H1 (cell line): ENCODE measurements around the gene KLF13.

ENCODE experiments used
- ATF3 ChIP-seq: IDR thresholded peaks from 2 replicates; pipeline ENCODE4 v1.6.1; 2011; ENCODE audit warnings: low read depth, mild to moderate bottlenecking, low read length; ENCODE audit not compliant: insufficient read depth
- BRCA1 ChIP-seq: IDR thresholded peaks from 2 replicates; pipeline ENCODE4 v1.6.1; 2012; ENCODE audit warnings: low read depth, low read length, improper control_type of control experiment
- CEBPB ChIP-seq: IDR thresholded peaks from 2 replicates; pipeline ENCODE4 v1.6.1; 2012; ENCODE audit warnings: low read depth, low read length
- CREB1 ChIP-seq: IDR thresholded peaks from 2 replicates; pipeline ENCODE4 v1.6.1; 2012; ENCODE audit warnings: inconsistent platforms
- CTCF ChIP-seq, 3 experiments: IDR thresholded peaks; 1 replicate in 2 of 3; 2 replicates in 1 of 3; pipeline versions ENCODE4 v1.5.1 to v1.6.1; 2011; ENCODE audit warnings: low read length in 3 of 3, mild to moderate bottlenecking in 3 of 3, inconsistent platforms in 2 of 3, low read depth in 1 of 3, moderate library complexity in 1 of 3; ENCODE audit not compliant: insufficient read depth in 1 of 3; ENCODE audit errors: control extremely low read depth in 1 of 3
- EP300 ChIP-seq, 2 experiments: IDR thresholded peaks; 1 replicate in 1 of 2; 2 replicates in 1 of 2; pipeline ENCODE4 v1.6.1; 2011 to 2012; ENCODE audit warnings: low read depth in 2 of 2, low read length in 2 of 2, mild to moderate bottlenecking in 2 of 2, borderline replicate concordance in 1 of 2, inconsistent platforms in 1 of 2, moderate library complexity in 1 of 2
- EZH2 ChIP-seq: fragments of 200-600 bp; sonication (generic); IDR thresholded peaks from 2 replicates; pipeline ENCODE4 v1.7.1; 2012; ENCODE audit warnings: low read depth, mild to moderate bottlenecking, moderate library complexity, low read length, inconsistent platforms; ENCODE audit not compliant: severe bottlenecking
- POLR2A ChIP-seq, 2 experiments: IDR thresholded peaks; 1 replicate in 1 of 2; 2 replicates in 1 of 2; pipeline ENCODE4 v1.6.1; 2011; ENCODE audit warnings: low read depth in 2 of 2, low read length in 2 of 2, mild to moderate bottlenecking in 2 of 2; ENCODE audit errors: control extremely low read depth in 1 of 2
- POLR2AphosphoS5 ChIP-seq: IDR thresholded peaks from 2 replicates; pipeline ENCODE4 v1.6.1; 2011; ENCODE audit warnings: low read depth, low read length
- SIN3A ChIP-seq, 2 experiments: IDR thresholded peaks in 1 of 2; conservative IDR thresholded peaks in 1 of 2; 2 replicates each; pipeline ENCODE4 v1.6.1; 2011 to 2012; ENCODE audit warnings: low read length in 2 of 2, improper control_type of control experiment in 1 of 2, low read depth in 1 of 2, mild to moderate bottlenecking in 1 of 2
- SIRT6 ChIP-seq: IDR thresholded peaks from one replicate; pipeline ENCODE4 v1.7.1; 2012; ENCODE audit warnings: low read length, inconsistent platforms
- TCF12 ChIP-seq: IDR thresholded peaks from 2 replicates; pipeline ENCODE4 v1.6.1; 2011; ENCODE audit warnings: low read depth, mild to moderate bottlenecking, low read length
- YY1 ChIP-seq: IDR thresholded peaks from 2 replicates; pipeline ENCODE4 v1.6.1; 2011; ENCODE audit warnings: low read depth, mild to moderate bottlenecking, low read length
- ZNF274 ChIP-seq: IDR thresholded peaks from 2 replicates; pipeline ENCODE4 v1.7.0; 2012; ENCODE audit warnings: low read length, borderline replicate concordance; ENCODE audit errors: extremely low read depth

- TF ChIP-seq YY1 = no peak
- no peak for TF ChIP-seq CREB1
- TF ChIP-seq SIN3A (conservative IDR thresholded peaks at IDR 0.05 in 1 of 2, IDR thresholded peaks at IDR 0.05 in 1 of 2; ENCODE audit: low read depth in 1 of 2, low read length in 2 of 2) = no peak
- TF ChIP-seq POLR2A (IDR thresholded peaks at IDR 0.05; ENCODE audit: control extremely low read depth in 1 of 2, low read depth in 2 of 2, low read length in 2 of 2) = no peak
- no peak for TF ChIP-seq SIRT6
- TF ChIP-seq BRCA1 = no peak
- no peak for TF ChIP-seq CTCF (IDR thresholded peaks at IDR 0.05; ENCODE audit: control extremely low read depth in 1 of 3, insufficient read depth in 1 of 3, low read depth in 1 of 3, low read length in 3 of 3)
- TF ChIP-seq ATF3 = no peak
- TF ChIP-seq EP300 (IDR thresholded peaks at IDR 0.05; ENCODE audit: borderline replicate concordance in 1 of 2, low read depth in 2 of 2, low read length in 2 of 2) = no peak
- no peak for TF ChIP-seq EZH2
- no peak for TF ChIP-seq POLR2AphosphoS5
- no peak for TF ChIP-seq ZNF274
- no peak for TF ChIP-seq CEBPB
- no peak for TF ChIP-seq TCF12
Observed at GRCh38 chr15:31305796-31306425, 20.7 kb upstream of the KLF13 start.
